Measurements from ENCODE around the gene RBM20.

- TF ChIP-seq POLR2A (IDR thresholded peaks at IDR 0.05) (no peak), CTCF (IDR thresholded peaks at IDR 0.05) (peak; percentile 36 to 78 (median 66))
Observed at GRCh38 chr10:110803830-110804338, 159.7 kb downstream of the RBM20 start.

Data from adrenal gland (tissue), 5 donors.